EH (cell line): ENCODE measurements around the gene APOC1.
"Not testable (repeated sequence)": the region's sequence is repeated elsewhere in the genome, so short reads cannot be mapped to it uniquely, and the experiment has no call there.

Experiments used
- DNase-seq: peaks from one replicate; pipeline ENCODE4 v3.0.0-alpha.2; 2015; ENCODE audit warnings: low read depth

APOC1 gene

DNA sequence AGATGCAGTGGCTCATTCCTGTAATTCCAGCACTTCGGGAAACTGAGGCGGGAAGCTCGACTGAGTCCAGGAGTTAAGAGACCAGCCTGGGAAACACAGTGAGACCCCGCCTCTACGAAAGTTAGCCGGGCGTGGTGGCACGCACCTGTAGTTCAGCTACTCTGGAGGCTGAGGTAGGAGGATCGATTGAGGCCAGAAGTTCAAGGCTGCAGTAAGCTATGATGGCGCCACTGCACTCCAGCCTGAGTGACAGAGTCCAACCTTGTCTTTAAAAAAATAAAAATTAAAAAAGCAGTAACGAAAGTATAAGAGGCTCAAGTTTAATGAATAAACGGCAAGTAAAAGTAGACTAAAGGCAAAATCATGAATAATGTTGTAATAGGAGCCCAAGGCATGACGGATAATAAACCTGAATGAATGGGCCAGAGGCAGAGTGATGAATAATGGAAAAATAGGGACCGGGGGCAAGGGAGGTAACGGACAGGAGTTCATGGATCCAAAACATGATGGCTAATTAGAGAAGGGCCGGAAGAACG is 24.5 kb upstream of the APOC1 start:
- DNase-seq = no peak

DNA sequence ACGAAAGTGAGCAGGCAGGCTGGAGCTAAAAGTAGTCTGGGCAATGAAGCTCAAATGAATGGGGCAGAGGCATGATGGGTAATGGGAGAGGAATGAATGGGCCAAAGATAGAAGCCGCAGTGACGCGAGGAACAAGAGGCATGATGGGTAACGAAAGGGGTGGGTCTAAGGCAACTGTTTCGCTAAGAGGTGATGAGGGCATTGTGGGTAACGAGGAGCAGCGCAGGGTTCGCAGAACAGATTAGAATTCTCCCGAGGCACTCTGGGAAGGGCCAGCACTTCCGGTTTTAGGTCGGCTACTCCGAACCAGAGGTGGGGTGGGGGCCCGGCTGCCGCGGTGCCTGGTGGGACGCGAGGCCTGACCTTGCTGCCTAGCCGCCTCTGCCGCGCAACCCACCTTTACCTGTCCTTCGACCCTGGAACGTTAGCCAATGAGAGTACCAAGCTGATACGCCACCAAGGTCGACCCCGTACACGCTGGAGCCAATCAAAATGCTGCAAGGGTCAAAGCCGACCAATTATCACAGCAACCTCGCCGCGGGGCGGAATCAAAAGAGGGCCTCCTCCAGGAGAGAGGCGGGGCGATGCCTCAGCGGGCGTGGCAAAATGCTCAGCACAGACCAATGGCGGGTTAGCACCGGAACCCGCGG is 23.9 kb upstream of the APOC1 start:
- peak; percentile 100 for DNase-seq

DNA sequence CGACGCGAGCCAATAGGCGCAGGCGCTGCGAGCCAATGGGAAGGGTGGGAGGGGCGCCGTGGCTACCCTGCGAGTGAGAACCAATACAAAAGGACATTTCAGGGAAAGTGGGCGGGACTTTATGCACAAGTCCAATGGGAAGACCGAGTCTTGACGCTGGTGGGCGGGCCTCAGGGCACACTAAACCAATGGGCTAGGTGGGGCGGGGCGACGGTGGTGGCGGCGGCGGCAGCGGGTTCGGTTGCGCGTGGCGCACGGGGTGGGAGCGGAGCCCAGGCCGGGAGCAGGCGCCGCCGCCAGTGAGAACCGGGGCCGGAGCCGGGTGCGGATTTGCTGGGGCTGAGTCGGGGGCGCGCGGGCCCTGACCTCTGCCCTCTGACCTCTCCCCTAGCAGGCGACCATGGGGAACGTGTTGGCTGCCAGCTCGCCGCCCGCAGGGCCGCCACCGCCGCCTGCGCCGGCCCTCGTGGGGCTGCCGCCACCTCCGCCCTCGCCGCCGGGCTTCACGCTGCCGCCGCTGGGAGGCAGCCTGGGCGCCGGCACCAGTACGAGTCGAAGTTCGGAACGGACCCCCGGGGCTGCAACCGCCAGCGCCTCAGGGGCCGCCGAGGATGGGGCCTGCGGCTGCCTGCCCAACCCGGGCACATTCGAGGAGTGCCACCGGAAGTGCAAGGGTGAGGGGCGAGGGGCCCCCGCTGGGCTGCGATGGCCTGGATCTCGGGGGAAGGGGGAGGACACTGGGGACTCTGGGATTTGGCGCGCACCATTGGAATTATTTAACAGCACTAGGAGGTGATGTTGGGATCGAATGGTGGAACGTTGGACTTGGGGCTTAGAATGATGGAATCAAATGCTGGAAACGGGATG is 23.2 kb upstream of the APOC1 start, which contains the start of gene TOMM40:
Gene TOMM40, plus strand, starts transcription at position 239 of the 867 bp plus-strand sequence. Its CDS starts 162 bp downstream, at position 401.
- DNase-seq = peak; percentile 100

DNA sequence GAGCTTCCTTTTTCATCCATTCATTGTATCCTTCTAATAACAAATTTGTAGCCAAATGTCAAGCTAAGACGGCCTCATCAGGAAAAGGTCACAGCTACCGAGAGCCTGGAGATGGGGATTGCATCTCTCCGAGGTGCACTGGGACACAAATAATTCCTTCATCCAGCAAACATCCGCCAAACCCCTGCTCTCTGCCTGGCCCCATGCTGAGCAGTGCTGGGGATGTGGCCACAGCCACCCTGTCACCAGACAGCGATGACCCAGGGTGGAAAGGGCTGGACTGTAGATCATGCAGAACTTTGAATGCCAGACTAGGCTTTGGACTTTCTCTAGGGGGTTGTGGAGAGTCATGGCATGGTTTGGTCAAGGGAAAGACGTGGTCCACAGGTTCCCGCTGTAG is 21.5 kb upstream of the APOC1 start:
- DNase-seq = no peak

DNA sequence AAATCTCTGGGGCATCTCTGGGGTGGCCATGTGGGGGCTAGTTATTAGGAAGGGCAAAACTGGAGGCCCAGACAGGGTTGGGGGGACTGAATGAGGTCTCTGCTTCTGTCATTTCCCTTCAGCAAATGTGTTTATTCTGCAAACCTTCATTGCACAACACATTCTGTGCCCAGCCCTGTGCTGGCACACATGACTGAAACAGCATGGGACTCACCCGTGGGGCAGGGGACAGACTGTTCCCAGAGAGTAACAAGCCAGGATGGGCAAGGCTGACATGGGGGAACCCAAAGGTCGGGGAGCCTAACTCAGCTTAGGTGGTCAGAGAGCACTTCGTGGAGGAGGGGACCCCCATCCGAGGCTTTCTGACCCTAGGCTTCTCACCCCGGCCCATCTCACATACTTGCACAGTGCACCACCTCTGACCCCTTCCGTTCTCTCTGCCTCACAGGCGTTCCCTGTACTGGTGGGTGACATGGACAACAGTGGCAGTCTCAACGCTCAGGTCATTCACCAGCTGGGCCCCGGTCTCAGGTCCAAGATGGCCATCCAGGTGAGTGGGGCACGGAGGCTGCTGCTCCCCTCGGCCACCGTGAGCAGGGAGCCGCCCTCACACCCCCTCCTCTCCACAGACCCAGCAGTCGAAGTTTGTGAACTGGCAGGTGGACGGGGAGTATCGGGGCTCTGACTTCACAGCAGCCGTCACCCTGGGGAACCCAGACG is 20.9 kb upstream of the APOC1 start:
- DNase-seq = no peak

DNA sequence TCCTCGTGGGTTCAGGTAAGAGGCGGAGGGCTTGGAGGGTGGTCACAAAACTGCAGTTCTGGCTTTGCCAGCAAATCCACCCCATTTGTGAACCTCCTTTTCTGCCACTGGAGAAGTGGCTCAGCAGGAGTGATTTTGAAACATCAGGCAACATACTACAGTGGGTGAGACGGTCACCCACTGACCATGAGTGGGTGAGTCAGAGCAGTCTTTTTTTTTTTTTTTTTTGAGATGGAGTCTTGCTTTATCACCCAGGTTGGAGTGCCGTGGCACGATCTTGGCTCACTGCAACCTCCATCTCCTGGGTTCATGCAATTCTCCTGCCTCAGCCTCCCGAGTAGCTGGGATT is 20.4 kb upstream of the APOC1 start:
- no peak for DNase-seq

DNA sequence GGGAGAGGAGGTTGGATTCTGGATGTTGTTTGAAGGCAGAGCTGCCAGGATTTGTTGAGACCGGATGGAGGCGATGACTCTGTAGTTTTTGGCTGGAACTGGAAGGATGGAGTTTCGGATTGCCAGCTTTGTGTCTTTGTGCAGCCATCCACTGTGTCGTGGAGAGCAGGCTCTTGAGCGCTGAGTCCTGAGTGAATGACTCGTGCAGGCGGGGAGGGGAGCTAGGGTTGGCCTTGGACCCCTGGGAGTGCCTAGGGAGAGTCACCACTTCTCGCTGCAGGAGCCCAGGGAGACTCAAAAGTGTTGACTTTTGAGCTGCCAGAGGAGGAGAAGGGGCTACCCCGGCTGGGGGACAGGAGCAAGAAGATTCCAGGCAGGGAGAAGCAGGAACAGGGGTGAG is 19.5 kb upstream of the APOC1 start:
- no peak for DNase-seq

DNA sequence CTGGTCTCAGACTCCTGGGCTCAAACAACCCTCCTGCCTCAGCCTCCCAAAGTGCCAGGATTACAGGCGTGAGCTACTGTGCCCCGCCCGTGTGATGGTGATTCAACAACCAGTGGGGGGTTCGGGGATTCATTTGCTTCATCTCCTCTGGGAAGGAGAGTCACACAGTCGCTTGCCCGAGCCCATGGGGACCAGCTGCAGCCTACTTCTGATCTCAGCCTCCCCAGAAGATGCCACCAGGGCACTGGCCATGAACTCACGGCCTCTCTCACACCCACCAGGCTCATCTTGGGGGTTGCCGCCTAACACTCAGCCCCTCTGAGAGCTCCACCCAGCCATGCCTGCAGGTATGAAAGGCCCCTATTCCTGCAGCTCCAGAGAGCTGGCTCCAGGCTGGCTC is 16.6 kb upstream of the APOC1 start:
- no peak for DNase-seq

DNA sequence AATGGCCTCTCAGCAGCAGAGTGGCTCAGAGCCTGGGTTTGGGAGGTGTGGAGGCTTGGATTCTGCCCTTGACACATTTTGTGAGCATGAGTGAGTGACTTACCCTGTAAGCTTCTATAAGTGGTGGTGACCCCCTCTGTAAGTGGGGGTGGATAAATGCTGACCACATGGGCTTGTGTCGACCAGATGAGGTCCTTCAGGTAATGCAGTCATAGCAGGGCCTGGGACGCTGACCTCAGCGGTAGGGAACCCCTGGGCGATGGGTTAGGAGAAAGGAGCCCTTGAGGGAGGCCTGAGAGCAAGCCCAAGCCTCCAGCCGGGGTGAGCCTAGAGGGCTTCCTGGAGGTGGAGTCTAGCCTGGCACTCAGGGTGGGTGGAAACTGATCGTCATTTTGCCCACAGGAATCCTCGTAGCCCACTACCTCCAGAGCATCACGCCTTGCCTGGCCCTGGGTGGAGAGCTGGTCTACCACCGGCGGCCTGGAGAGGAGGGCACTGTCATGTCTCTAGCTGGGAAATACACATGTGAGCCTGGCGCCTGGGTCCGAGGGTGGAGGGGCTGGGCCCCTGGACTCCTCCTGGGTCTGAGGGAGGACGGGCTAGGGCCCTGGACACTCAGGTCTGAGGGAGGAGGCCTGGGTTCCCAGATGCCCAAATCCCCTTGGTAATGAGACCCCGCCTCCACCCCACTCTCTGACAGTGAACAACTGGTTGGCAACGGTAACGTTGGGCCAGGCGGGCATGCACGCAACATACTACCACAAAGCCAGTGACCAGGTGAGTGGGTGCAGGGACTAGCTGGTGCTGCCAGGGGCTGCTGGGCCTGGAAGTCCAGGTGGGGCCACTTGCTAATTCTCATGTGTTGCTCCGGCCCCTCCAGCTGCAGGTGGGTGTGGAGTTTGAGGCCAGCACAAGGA is 13.8 kb upstream of the APOC1 start:
- no peak for DNase-seq

DNA sequence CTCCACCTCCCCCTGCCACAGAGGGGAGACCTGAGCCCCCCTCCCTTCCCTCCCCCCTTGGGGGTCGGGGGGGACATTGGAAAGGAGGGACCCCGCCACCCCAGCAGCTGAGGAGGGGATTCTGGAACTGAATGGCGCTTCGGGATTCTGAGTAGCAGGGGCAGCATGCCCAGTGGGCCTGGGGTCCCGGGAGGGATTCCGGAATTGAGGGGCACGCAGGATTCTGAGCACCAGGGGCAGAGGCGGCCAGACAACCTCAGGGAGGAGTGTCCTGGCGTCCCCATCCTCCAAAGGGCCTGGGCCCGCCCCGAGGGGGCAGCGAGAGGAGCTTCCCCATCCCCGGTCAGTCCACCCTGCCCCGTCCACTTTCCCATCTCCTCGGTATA is 11.2 kb upstream of the APOC1 start:
- DNase-seq = no peak

DNA sequence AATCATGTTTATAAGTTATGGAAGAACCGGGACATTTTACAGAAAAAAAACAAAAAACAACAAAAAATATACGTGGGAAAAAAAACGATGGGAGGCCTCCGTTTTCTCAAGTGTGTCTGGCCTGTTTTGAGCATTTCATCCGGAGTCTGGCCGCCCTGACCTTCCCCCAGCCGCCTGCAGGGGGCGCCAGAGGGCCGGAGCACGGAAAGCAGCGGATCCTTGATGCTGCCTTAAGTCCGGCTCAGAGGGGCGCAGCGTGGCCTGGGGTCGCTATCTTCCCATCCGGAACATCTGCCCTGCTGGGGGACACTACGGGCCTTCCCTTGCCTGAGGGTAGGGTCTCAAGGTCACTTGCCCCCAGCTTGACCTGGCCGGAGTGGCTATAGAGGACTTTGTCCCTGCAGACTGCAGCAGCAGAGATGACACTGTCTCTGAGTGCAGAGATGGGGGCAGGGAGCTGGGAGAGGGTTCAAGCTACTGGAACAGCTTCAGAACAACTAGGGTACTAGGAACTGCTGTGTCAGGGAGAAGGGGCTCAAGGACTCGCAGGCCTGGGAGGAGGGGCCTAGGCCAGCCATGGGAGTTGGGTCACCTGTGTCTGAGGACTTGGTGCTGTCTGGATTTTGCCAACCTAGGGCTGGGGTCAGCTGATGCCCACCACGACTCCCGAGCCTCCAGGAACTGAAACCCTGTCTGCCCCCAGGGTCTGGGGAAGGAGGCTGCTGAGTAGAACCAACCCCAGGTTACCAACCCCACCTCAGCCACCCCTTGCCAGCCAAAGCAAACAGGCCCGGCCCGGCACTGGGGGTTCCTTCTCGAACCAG is 10.6 kb upstream of the APOC1 start:
- DNase-seq = peak; percentile 56

DNA sequence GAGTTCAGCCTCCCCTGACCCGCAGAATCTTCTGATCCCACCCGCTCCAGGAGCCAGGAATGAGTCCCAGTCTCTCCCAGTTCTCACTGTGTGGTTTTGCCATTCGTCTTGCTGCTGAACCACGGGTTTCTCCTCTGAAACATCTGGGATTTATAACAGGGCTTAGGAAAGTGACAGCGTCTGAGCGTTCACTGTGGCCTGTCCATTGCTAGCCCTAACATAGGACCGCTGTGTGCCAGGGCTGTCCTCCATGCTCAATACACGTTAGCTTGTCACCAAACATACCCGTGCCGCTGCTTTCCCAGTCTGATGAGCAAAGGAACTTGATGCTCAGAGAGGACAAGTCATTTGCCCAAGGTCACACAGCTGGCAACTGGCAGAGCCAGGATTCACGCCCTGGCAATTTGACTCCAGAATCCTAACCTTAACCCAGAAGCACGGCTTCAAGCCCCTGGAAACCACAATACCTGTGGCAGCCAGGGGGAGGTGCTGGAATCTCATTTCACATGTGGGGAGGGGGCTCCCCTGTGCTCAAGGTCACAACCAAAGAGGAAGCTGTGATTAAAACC is 9.9 kb upstream of the APOC1 start:
- no peak for DNase-seq

DNA sequence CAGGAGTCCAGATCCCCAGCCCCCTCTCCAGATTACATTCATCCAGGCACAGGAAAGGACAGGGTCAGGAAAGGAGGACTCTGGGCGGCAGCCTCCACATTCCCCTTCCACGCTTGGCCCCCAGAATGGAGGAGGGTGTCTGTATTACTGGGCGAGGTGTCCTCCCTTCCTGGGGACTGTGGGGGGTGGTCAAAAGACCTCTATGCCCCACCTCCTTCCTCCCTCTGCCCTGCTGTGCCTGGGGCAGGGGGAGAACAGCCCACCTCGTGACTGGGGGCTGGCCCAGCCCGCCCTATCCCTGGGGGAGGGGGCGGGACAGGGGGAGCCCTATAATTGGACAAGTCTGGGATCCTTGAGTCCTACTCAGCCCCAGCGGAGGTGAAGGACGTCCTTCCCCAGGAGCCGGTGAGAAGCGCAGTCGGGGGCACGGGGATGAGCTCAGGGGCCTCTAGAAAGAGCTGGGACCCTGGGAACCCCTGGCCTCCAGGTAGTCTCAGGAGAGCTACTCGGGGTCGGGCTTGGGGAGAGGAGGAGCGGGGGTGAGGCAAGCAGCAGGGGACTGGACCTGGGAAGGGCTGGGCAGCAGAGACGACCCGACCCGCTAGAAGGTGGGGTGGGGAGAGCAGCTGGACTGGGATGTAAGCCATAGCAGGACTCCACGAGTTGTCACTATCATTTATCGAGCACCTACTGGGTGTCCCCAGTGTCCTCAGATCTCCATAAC is 8.8 kb upstream of the APOC1 start, which contains the start of gene APOE:
Gene APOE, plus strand, starts transcription at position 360 of the 724 bp plus-strand sequence. CDS start 829 bp downstream, outside the sequence.
- DNase-seq = no peak

DNA sequence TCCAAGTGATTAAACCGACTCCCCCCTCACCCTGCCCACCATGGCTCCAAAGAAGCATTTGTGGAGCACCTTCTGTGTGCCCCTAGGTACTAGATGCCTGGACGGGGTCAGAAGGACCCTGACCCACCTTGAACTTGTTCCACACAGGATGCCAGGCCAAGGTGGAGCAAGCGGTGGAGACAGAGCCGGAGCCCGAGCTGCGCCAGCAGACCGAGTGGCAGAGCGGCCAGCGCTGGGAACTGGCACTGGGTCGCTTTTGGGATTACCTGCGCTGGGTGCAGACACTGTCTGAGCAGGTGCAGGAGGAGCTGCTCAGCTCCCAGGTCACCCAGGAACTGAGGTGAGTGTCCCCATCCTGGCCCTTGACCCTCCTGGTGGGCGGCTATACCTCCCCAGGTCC is 6.8 kb upstream of the APOC1 start:
- no peak for DNase-seq

DNA sequence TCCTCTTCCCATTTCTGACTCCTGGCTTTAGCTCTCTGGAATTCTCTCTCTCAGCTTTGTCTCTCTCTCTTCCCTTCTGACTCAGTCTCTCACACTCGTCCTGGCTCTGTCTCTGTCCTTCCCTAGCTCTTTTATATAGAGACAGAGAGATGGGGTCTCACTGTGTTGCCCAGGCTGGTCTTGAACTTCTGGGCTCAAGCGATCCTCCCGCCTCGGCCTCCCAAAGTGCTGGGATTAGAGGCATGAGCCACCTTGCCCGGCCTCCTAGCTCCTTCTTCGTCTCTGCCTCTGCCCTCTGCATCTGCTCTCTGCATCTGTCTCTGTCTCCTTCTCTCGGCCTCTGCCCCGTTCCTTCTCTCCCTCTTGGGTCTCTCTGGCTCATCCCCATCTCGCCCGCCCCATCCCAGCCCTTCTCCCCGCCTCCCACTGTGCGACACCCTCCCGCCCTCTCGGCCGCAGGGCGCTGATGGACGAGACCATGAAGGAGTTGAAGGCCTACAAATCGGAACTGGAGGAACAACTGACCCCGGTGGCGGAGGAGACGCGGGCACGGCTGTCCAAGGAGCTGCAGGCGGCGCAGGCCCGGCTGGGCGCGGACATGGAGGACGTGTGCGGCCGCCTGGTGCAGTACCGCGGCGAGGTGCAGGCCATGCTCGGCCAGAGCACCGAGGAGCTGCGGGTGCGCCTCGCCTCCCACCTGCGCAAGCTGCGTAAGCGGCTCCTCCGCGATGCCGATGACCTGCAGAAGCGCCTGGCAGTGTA is 6.2 kb upstream of the APOC1 start:
- no peak for DNase-seq

DNA sequence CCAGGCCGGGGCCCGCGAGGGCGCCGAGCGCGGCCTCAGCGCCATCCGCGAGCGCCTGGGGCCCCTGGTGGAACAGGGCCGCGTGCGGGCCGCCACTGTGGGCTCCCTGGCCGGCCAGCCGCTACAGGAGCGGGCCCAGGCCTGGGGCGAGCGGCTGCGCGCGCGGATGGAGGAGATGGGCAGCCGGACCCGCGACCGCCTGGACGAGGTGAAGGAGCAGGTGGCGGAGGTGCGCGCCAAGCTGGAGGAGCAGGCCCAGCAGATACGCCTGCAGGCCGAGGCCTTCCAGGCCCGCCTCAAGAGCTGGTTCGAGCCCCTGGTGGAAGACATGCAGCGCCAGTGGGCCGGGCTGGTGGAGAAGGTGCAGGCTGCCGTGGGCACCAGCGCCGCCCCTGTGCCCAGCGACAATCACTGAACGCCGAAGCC is 5.6 kb upstream of the APOC1 start:
- DNase-seq = no peak

DNA sequence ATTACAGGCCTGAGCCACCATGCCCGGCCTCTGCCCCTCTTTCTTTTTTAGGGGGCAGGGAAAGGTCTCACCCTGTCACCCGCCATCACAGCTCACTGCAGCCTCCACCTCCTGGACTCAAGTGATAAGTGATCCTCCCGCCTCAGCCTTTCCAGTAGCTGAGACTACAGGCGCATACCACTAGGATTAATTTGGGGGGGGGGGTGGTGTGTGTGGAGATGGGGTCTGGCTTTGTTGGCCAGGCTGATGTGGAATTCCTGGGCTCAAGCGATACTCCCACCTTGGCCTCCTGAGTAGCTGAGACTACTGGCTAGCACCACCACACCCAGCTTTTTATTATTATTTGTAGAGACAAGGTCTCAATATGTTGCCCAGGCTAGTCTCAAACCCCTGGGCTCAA is 4.6 kb upstream of the APOC1 start:
- no peak for DNase-seq

DNA sequence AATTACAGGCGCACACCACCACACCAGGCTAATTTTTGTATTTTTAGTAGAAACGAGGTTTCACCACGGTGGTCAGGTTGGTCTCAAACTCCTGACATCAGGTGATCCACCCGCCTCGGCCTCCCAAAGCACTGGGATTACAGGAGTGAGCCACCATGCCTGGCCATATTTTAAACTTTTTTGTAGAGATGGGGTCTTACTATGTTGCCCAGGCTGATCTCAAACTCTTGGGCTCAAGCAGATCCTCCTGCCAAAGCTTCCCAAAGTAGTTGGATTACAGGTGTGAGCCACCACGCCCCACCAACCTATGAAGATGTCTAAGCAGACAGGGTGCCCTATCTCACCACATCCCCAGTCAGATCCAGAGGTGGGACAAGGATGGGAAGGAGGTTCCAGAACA is 2.5 kb upstream of the APOC1 start:
- DNase-seq = not testable (repeated sequence)

DNA sequence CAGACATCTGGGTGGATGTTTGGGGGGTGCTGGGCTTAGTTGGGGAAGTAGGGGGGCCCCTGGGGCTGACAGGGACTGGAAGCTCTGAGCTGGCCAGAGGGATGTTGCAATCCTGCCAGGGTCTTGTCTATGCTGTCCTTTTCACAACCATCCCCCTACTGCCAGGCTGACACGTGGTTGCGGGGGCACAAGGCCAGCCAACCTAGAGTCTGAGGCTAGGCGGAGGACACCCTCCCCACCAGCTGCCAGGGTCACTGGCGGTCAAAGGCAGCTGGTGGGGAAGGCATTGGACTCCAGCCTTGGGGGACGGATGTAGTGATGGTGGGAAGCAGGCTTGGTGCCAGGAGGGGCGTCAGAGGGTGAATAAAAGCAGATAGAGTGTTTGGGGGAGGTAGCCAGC is 1.6 kb upstream of the APOC1 start:
- no peak for DNase-seq
